H54 (cell line): ENCODE measurements around the gene MRPL10.

Source experiments
- DNase-seq: peaks from one replicate; pipeline ENCODE4 v3.0.0; 2011; ENCODE audit warnings: low spot score, mixed read lengths; ENCODE audit not compliant: insufficient read length
- FAIRE-seq: peaks from 3 replicates; lab custom pipeline; 2011; peaks lifted over from hg19 to GRCh38; lab: Jason Lieb, UNC
- POLR2A ChIP-seq: IDR thresholded peaks from 2 replicates; pipeline ENCODE4 v1.6.1; 2011; ENCODE audit warnings: low read depth, mild to moderate bottlenecking, low read length

MRPL10 gene

DNA sequence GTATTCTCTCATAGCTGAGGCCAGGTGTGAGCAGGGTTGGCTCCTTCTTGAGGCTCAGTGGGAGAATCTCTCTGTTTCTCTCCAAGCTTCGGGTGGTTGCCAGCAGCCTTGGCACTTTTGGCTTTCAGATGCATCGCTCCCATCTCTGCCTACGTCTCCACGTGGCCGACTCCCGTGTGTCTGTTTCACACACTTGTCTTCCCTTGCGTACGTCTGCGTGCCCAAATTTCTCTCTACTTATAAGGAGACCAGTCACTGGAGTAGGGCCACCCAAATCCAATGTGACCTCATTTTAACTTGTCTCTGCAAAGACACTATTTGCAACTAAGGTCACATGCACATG, 24.5 kb downstream of the MRPL10 start:
- no peak for DNase-seq
- FAIRE-seq = no peak
- no peak for TF ChIP-seq POLR2A

DNA sequence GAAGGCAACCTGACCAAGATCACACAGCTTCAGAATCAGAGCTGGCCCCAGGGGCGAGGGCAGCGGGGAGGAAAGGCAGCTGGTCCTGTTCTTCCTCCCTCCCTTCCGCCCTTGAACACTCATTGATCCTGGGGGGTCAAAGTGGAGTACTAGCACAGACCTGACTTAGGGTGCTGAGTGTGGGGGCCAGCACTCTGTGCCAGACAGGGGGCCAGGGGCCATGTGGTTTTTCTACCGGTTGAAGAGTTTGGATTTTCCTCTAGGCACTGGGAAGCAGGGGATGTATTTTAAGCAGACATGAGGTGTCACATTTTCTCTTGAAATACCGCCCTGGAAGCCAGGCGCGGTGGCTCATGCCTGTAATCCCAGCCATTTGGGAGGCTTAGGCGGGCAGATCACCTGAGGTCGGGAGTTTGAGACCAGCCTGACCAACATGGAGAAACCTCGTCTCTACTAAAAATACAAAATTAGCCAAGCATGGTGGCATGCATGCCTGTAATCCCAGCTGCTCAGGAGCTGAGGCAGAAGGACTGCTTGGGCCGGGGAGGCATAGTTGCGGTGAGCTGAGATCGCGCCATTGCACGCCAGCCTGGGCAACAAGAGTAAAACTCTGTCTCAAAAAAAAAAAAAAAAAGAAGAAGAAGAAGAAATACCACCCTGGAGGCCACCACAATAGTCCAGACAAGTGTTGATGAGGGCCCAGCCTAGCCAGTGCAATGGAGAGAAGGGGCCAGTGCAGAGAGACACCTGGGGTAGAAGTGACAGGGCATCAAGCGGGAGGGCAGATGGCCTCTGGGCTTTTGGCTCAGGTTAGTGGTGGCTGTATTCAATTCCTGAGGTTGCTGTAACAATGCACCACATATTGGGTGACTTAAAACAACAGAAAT, 25.1 kb downstream of the MRPL10 start:
- no peak for TF ChIP-seq POLR2A
- FAIRE-seq (no peak), DNase-seq (no peak)

DNA sequence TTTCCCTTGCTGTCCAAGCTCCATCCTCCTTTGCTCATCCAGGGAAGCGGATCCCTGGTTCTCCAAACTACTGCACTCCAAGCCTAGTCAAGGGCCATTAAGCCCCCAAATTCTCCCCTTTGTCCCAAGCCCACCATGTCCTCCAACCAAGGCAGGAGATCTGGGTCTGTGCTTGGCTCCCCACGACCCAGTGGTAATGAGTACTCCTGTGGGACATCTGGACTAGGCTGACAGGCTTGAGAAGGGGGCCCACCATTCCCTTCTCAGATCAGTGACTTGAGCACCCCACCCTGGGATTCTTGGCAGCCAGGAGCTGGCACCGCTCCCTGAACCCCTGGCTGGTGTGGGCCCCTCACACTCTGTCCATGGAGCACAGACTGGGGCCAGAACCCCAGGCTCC, 26.9 kb downstream of the MRPL10 start:
- TF ChIP-seq POLR2A = no peak
- no peak for FAIRE-seq

DNA sequence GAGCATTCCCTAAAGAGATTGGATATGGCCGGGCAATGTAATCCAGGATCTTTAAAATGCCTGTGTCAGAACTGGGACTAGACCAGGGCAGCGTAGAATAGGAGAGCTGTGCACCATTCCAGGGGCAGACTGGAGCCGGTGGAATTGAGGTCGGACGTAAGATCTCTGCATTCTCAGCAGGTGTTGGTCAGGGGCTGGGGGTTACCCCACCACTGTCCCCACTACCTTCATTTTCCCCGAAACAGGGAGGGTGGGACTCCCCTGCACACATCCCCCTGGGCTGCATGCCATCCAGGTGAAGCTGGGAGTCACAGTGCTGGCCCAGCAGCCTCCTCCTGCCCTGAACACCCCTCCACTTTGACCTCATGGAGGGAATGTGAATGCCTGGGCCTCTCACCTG, 27.6 kb downstream of the MRPL10 start:
- FAIRE-seq (no peak), DNase-seq (no peak)
- TF ChIP-seq POLR2A = no peak

More for the DNA sequence above, 26.9 kb downstream of the MRPL10 start:
- no peak for DNase-seq

DNA sequence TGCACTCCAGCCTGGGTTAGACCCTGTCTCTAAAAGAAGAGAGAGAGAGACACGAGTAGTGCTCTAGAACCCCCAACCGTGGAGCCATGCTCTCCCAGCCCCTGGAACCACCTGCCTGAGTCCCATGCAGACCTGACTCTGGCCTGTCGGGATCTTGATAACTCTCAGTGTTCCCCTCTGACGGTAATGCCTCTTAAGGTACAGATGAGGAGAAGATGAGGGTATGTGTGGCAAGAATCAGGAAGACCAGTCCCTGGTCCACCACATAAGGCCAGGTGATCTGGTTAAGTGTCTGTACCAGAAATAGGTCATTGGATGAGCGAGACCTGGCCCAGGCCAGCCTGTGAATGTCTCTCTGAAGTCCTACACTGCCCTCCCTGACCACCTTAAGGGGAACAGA, 28.1 kb downstream of the MRPL10 start:
- DNase-seq (no peak), FAIRE-seq (no peak)
- no peak for TF ChIP-seq POLR2A

DNA sequence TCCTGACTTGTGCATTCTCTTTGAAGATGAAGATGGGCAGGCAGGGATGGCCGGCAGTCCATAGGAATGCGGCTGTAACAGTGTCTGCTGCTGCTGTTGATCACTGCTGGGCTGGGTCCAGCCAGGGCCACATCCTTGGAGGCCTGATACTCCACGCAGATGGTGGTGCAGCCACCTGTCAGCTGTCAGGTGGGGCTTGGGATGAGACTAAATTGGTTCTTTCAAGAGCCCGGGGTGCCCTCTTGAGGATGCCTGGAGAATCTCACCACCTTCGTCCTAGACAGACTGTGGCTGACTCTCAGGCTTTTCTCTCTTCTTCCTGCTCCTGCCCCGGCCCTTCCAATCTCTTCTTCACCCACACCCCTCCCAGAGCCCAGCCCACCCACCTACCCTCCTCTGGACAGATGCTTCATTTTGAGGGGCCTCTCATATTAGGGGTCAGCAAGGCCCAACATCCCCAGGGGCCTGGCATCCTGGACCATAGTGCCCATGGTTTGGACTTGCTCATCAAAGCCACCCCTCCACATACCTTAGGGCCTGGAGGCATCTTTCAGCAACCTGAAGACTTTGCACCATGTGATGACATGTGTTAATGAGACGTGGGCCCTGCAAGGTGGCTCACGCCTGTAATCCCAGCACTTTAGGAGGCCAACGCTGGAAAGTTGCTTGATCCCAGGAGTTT, 28.9 kb downstream of the MRPL10 start:
- no peak for TF ChIP-seq POLR2A
- FAIRE-seq (no peak), DNase-seq (peak; percentile 82)

DNA sequence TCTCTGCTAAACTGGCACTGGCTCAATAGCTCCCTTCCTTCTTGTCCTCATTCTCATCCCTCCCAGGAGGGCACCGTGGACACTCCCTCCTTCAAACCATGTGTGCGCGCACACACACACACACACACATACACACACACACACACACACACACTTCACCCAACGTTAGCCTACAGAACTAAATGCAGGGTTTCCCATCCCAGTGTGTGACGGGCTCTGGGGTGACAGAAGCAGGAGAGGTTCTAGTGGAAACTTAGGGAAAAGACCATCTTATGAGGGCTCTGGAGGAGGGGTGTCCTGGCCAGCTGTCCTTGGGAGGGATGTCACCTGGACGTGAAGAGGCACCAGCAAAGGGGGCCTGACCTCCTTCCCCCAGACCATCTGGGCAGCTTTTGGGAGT, 29.4 kb downstream of the MRPL10 start:
- FAIRE-seq (no peak), DNase-seq (no peak)
- TF ChIP-seq POLR2A = no peak

DNA sequence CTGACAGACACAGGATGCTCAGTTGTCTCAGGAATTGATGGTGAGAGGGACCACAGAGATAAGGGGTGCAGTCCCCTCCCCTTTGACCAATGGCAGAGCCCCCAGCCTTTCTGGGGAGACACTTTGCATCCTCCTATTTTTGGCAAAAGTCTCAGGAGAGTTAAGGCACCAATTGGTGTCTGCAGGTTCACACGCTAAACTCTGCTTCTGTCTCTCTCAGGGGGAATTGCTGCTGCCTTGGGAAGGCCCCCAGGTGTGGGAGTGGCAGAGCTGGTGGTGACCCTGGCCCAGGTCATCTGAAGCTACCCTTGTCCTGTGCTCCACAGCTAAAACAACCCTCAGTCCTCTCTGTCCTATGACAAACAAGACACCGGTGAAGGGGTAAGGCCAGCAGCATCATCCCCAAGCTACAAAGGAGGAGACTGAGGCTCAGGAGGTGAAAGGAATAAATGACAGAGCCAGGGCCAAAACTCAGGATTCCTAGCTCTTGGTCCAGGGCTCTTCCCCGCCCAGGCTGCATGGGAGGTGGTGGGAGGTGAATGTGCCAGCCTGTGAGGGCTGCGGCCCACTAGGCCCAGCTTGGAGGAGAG, 30.1 kb downstream of the MRPL10 start:
- DNase-seq (no peak), FAIRE-seq (no peak)
- TF ChIP-seq POLR2A = no peak

DNA sequence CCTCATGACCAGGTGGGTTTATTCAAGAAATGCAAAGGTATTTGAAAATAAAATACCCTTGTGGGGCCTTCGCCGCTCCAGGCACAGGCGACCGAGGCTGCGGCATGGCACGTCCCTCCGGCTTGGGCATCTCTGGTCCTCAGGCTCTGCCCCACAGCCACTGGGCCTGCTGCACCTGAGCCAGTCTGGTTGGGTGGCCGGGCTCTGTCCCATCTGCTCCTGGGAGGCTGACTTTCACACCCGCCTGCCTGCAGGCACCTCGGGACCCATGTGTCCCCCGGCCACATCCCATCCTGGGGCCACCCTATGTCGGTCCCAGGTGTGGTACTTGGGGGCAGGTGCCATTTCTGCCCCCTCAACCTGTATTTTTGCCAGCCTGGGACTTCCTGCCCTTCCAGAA, 30.7 kb downstream of the MRPL10 start:
- TF ChIP-seq POLR2A = no peak
- FAIRE-seq (no peak), DNase-seq (no peak)

DNA sequence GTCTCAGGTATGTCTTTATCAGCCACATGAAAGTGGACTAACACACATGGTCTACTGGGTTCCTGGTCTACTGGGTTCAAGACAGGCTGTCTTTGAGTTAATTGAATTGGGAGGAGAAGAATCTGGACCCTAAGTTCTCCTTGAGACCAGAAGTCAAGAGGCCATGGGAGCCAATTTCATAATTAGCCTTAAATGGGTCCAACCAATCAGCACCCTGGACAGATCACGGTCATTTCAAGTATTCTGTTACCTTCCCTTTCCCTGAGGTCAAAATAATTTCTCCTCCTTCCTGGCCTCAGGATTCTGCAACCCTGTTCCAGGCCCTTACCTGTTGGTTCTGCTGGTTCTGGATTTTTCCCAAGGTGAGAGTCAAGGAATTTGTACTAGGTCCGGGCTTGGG, 33.5 kb downstream of the MRPL10 start:
- FAIRE-seq (no peak), DNase-seq (no peak)
- TF ChIP-seq POLR2A = no peak

DNA sequence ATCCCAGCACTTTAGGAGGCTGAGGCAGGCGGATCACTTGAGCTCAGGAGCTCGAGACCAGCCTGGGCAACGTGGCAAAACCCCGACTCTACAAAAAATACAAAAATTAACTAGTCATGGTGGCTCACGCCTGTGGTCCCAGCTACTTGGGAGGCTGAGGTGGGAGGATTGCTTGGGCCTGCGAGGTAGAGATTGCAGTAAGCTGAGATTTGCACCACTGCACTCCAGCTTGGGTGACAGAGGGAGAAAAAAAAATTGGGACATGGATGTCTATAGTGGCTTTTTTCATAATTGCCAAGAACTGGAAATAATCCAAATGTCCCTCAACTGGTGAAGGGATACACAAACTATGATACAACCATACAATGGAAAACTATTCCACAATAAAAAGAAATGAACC, 38.4 kb downstream of the MRPL10 start:
- no peak for TF ChIP-seq POLR2A
- FAIRE-seq (no peak), DNase-seq (no peak)

DNA sequence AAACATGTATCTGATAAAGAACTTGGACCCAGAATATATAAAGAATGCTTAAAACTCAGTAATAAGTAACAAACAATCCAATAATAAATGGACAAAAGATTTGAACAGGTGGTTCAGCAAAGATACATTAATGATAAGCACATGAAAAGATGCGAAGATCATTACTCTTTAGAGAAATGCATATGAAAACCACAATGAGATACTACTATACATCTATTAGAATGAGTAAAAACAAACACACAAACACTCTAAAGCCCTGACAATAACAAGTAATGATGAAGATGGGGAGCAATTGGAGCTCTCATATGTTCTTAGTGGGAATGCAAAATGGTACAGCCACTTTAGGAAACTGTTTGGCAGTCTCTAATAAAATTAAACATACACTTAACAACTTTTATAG, 38.9 kb downstream of the MRPL10 start:
- FAIRE-seq = no peak
- TF ChIP-seq POLR2A = no peak
- DNase-seq = no peak

DNA sequence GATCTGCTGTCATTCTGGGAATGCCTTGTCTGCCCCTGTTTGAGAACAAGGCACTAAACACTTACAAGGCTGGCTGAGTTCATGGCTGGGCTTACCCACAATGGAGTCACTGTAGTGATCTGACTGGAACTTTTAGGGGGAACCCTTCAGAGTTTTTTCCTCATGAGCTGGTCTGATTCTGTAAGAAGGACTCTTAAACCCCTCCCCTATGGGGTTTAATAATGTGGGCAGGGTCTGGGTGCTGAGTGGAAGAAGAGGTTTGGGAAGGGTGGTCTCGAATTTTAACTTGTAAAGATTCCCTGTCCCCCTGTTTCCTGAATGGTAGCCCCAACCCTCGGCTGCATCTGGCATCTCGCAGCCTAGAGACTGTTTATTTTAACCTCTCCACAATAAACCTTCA, 40.3 kb downstream of the MRPL10 start:
- DNase-seq = no peak
- TF ChIP-seq POLR2A = no peak
- FAIRE-seq = no peak
